Upper lobe of right lung (tissue), 1 donor: ENCODE measurements around the gene SCGN. TPM values are rescaled to one million over a fixed set of nuclear protein-coding genes. Genes with fewer than 3 reads are reported as not detected.

Experiments
- ATAC-seq: fragments of 200-7000 bp; cut with Tn5 transposase; one replicate; pipeline ENCODE4 v1.9.1; 2020; ENCODE audit warnings: mild to moderate bottlenecking, moderate library complexity
- DNase-seq: peaks from one replicate; pipeline ENCODE4 v3.0.0-alpha.2; 2020
- H3K27ac ChIP-seq: fragments of 200-600 bp; one replicate; pipeline ENCODE4 v1.8.0; 2022
- H3K27me3 ChIP-seq: fragments of 200-600 bp; one replicate; pipeline ENCODE4 v1.8.0; 2022; ENCODE audit warnings: mild to moderate bottlenecking
- H3K36me3 ChIP-seq: fragments of 200-600 bp; one replicate; pipeline ENCODE4 v1.8.0; 2022
- H3K4me1 ChIP-seq: fragments of 200-600 bp; one replicate; pipeline ENCODE4 v1.8.0; 2022
- H3K4me3 ChIP-seq: fragments of 200-600 bp; one replicate; pipeline ENCODE4 v1.8.0; 2022; ENCODE audit warnings: mild to moderate bottlenecking
- H3K9me3 ChIP-seq: fragments of 200-600 bp; one replicate; pipeline ENCODE4 v1.8.0; 2022
- CTCF ChIP-seq: fragments of 200-600 bp; IDR thresholded peaks from one replicate; pipeline ENCODE4 v1.8.0; 2022; ENCODE audit warnings: antibody characterized with exemption
- intact Hi-C: fragments of 100-400 bp; cut with DNase I; formaldehyde crosslinking; loops from one replicate; pipeline ENCODE4 v1.11.0; 2022
- total RNA-seq: library from RNA; stranded (reverse); fragmentation: NEBNext Ultra II Directional; extraction: Animal tissue kit (Norgen Biotek cat#: 25700); gene quantifications from one replicate; pipeline ENCODE4 v1.2.1, GENCODE V29; 2021
- donor health status: DM: no; HTN: yes; CAD: no; lungs with severe emphysema.

SCGN gene
- total RNA-seq, 1 donor from 2014 or later = not detected

- ATAC-seq = no peak
- Histone ChIP-seq H3K27ac (no peak overlapping the region), H3K36me3 (no peaks in the 10 kb centered on the region), H3K4me1 (no peaks in the 10 kb centered on the region), H3K4me3 (no peak overlapping the region), H3K27me3 (no peaks in the 10 kb centered on the region), H3K9me3 (no peaks in the 10 kb centered on the region)
- intact Hi-C loops = no loop called here
- no peak for DNase-seq
- TF ChIP-seq CTCF = no peak
Measured at GRCh38 chr6:25661129-25661779, 9.2 kb downstream of the SCGN start.

- no peaks in the 10 kb centered on the region for H3K27me3 ChIP-seq
- no peak overlapping the region for H3K27ac ChIP-seq
- no peak for ATAC-seq
- no peak for DNase-seq
- no peak overlapping the region for H3K4me3 ChIP-seq
- H3K4me1 ChIP-seq = no peaks in the 10 kb centered on the region
- H3K36me3 ChIP-seq = no peaks in the 10 kb centered on the region
- TF ChIP-seq CTCF = no peak
- no peaks in the 10 kb centered on the region for H3K9me3 ChIP-seq
- intact Hi-C loops = no loop called here
Measured at GRCh38 chr6:25665455-25665854, 13.4 kb downstream of the SCGN start.

- Histone ChIP-seq H3K27me3 (no peaks in the 10 kb centered on the region), H3K27ac (no peak overlapping the region), H3K4me3 (no peak overlapping the region), H3K4me1 (no peaks in the 10 kb centered on the region), H3K9me3 (no peaks in the 10 kb centered on the region), H3K36me3 (no peaks in the 10 kb centered on the region)
- ATAC-seq = no peak
- intact Hi-C loops = no loop called here
- no peak for TF ChIP-seq CTCF
- no peak for DNase-seq
Measured at GRCh38 chr6:25669413-25669812, 17.4 kb downstream of the SCGN start.

GRCh38 chr6:25670208-25670607, 18.2 kb downstream of the SCGN start:
- intact Hi-C loops = no loop called here

GRCh38 chr6:25670793-25671513, 18.9 kb downstream of the SCGN start:
- H3K4me1 ChIP-seq = no peaks in the 10 kb centered on the region
- H3K27me3 ChIP-seq = no peaks in the 10 kb centered on the region
- no peaks in the 10 kb centered on the region for H3K36me3 ChIP-seq
- no peak overlapping the region for H3K4me3 ChIP-seq
- no peak for ATAC-seq
- no peak for TF ChIP-seq CTCF
- H3K27ac ChIP-seq = no peak overlapping the region
- no peaks in the 10 kb centered on the region for H3K9me3 ChIP-seq
- no peak for DNase-seq
- intact Hi-C loops = no loop called here

More at GRCh38 chr6:25670208-25670607, 18.2 kb downstream of the SCGN start:
- no peaks in the 10 kb centered on the region for H3K27me3 ChIP-seq
- H3K4me3 ChIP-seq = no peak overlapping the region
- DNase-seq (no peak), ATAC-seq (no peak)
- H3K4me1 ChIP-seq = no peaks in the 10 kb centered on the region
- H3K9me3 ChIP-seq = no peaks in the 10 kb centered on the region
- H3K27ac ChIP-seq = no peak overlapping the region
- H3K36me3 ChIP-seq = no peaks in the 10 kb centered on the region
- TF ChIP-seq CTCF = no peak
